ENCODE data around the gene EFNA1.

DNA sequence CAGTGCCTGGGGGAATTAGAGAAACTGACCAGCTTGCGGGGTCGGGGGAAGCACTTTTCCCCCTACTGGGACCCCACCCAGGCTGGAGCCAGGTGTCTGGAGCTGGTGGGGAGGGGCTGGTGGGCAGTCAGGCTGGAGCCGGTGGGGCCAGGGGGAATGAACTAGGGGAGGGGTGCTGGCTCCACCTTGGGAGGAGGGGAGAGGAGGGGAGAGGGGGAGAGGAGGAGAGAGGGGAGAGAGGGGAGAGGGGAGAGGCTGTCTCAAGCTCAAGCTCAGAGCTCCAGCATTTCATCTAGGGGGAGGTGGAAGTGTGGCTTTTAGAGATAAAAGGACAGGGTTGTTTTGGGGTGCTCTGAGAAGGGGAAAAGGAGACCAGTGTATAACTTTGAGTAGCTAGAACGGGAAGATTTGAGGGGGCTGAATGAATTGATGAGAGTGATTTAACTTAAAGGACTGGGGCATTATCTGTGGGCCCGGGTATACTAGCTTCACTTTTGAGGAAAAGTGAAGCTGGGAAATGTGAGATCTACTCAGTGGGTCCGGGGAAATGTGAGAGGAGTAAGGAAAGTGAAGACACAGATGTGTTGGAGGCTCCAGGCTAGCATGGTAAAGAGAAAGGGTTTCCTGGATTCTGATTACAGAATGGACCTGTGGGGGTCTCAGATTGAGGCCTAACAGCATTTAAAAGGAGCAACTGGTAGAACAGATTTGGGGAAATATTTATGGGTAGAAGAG, 2.8 kb downstream of the EFNA1 start:
- TF ChIP-seq, protein P1, sequence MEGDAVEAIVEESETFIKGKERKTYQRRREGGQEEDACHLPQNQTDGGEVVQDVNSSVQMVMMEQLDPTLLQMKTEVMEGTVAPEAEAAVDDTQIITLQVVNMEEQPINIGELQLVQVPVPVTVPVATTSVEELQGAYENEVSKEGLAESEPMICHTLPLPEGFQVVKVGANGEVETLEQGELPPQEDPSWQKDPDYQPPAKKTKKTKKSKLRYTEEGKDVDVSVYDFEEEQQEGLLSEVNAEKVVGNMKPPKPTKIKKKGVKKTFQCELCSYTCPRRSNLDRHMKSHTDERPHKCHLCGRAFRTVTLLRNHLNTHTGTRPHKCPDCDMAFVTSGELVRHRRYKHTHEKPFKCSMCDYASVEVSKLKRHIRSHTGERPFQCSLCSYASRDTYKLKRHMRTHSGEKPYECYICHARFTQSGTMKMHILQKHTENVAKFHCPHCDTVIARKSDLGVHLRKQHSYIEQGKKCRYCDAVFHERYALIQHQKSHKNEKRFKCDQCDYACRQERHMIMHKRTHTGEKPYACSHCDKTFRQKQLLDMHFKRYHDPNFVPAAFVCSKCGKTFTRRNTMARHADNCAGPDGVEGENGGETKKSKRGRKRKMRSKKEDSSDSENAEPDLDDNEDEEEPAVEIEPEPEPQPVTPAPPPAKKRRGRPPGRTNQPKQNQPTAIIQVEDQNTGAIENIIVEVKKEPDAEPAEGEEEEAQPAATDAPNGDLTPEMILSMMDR (IDR thresholded peaks at IDR 0.05), result no peak
- no peak for TF ChIP-seq ZFX (IDR thresholded peaks at IDR 0.05; ENCODE audit: borderline replicate concordance)
